K562 (cell line): ENCODE measurements around the gene PHF10. TPM values are rescaled to one million over a fixed set of nuclear protein-coding genes. Genes with fewer than 3 reads are reported as not detected.
A peak's percentile ranks its signal among the peaks of the same experiment; 100 is the strongest.

Experiments used
- CREB1 ChIP-seq, 2 experiments: sonication (generic) in 1 of 2; formaldehyde crosslinking in 1 of 2; IDR thresholded peaks; 2 replicates each; pipeline versions ENCODE4 v1.6.1 to v1.8.0; 2012 to 2022; ENCODE audit warnings: inconsistent platforms in 1 of 2, mild to moderate bottlenecking in 1 of 2, missing genetic modification reagents in 1 of 2, moderate library complexity in 1 of 2
- HMGXB4 ChIP-seq: sonication (generic); formaldehyde crosslinking; IDR thresholded peaks from 2 replicates; pipeline ENCODE4 v1.8.1; 2023; ENCODE audit warnings: mild to moderate bottlenecking, missing genetic modification reagents
- NR0B1 ChIP-seq: fragments of 450-650 bp; IDR thresholded peaks from one replicate; pipeline ENCODE4 v1.6.1; 2018; ENCODE audit warnings: mild to moderate bottlenecking, moderate library complexity; ENCODE audit not compliant: partially characterized antibody
- PKNOX1 ChIP-seq: fragments of 450-650 bp; IDR thresholded peaks from 2 replicates; pipeline ENCODE4 v1.6.1; 2016
- PTTG1 ChIP-seq: fragments of 450-650 bp; IDR thresholded peaks from 2 replicates; pipeline ENCODE4 v1.6.1; 2016; ENCODE audit warnings: low read depth, mild to moderate bottlenecking, missing genetic modification characterization, missing compliant biosample characterization
- RBM22 ChIP-seq: fragments of 200-400 bp; formaldehyde crosslinking; IDR thresholded peaks from 2 replicates; pipeline ENCODE4 v1.6.1; 2018; ENCODE audit warnings: low read length, low read depth; ENCODE audit not compliant: poor library complexity, severe bottlenecking
- TAF9B ChIP-seq: fragments of 450-650 bp; IDR thresholded peaks from 2 replicates; pipeline ENCODE4 v1.6.1; 2018; ENCODE audit warnings: mild to moderate bottlenecking; ENCODE audit not compliant: partially characterized antibody
- TOE1 ChIP-seq, 2 experiments: fragments of 450-650 bp in 1 of 2; sonication (generic) in 1 of 2; formaldehyde crosslinking in 1 of 2; IDR thresholded peaks; 2 replicates each; pipeline versions ENCODE4 v1.7.1 to v1.8.0; 2016 to 2022; ENCODE audit warnings: borderline replicate concordance in 2 of 2, mild to moderate bottlenecking in 2 of 2, antibody characterized with exemption in 1 of 2, inconsistent platforms in 1 of 2, low read depth in 1 of 2, missing genetic modification reagents in 1 of 2, moderate library complexity in 1 of 2
- TRIM28 ChIP-seq: fragments of 450-650 bp; IDR thresholded peaks from 2 replicates; pipeline ENCODE4 v1.6.1; 2017
- ZNF699 ChIP-seq: fragments of 250-450 bp; sonication (Bioruptor Pico); IDR thresholded peaks from 2 replicates; pipeline ENCODE4 v1.8.0; 2021; ENCODE audit warnings: mild to moderate bottlenecking, moderate library complexity; ENCODE audit not compliant: insufficient replicate concordance
- polyA plus RNA-seq, 8 experiments: library from polyadenylated mRNA; depleted of rRNA in 4 of 8; stranded (reverse) in 5 of 8; unstranded in 3 of 8; fragments of >200 nt; fragmentation: Nextera tagmentation in 2 of 8; fragmentation: Illumina TruSeq in 1 of 8; extraction: Ambion mirVana in 2 of 8; extraction: Trizol in 1 of 8; gene quantifications; 2 replicates each; pipeline versions ENCODE4 v1.2.1 to v1.2.3, GENCODE V29; 2011 to 2014; ENCODE audit warnings: inconsistent platforms in 1 of 8, missing spikeins in 1 of 8
- total RNA-seq, 7 experiments: library from RNA; depleted of rRNA in 6 of 7; stranded (reverse); fragments of >200 nt in 6 of 7; fragmentation: Illumina TruSeq in 2 of 7; extraction: Trizol in 2 of 7; gene quantifications; 2 replicates each; pipeline versions ENCODE4 v1.2.1 to v1.2.3, GENCODE V29; 2011 to 2021; ENCODE audit warnings: low replicate concordance in 1 of 7
- TF ChIP-seq, protein P1 (sequence below): fragments of 250-450 bp; sonication (Bioruptor Pico); IDR thresholded peaks from 2 replicates; pipeline ENCODE4 v1.8.0; 2022; ENCODE audit warnings: moderate library complexity, mild to moderate bottlenecking, inconsistent platforms

PHF10 gene
- total and polyA plus RNA-seq, 9 of the 15 experiments (the other 6 are each of a cell fraction or from before 2014, with no cell fraction given), result 23.9 to 88.9 (median 46.0) TPM

DNA sequence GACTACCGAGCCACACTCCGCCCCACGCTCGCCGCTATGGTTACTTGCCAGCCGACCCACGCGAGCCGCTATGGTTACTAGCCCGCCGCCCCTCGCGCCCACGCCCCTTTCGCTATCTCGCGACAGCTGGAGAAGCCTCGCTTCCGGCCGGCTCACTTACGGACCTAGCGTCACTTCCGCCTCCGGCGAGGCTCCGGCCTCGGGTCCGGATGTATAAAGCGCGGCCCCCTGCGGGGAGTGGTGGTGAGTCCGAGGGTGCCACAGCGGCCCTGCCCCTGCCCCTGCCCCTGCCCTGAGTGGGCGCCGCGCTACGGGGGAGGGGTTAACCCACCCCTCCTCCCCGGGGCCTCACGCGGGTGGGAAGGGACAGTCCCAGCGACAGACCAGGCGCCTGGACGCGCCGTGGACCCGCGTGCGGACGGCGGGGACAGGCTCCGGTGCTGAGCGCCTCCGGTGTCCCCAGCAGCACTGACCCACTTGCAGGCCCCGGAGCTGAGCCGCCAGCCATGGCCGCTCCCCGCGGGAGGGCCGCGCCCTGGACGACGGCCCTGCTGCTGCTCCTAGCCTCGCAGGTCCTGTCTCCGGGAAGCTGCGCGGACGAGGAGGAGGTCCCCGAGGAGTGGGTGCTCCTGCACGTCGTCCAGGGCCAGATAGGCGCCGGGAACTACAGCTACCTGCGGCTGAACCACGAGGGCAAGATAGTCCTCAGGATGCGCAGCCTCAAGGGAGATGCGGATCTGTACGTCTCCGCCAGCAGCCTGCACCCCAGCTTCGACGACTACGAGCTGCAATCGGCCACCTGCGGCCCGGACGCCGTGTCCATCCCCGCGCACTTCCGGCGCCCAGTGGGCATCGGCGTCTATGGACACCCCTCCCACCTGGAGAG lies 22.1 kb downstream of the PHF10 start, which contains the start of the genes C6orf120 and WDR27 (continued):
- no peak; the same call in 1 of the 2 replicates for TF ChIP-seq HMGXB4 (CRISPR knock-in tag)
- TF ChIP-seq TOE1 (IDR thresholded peaks at IDR 0.05; ENCODE audit: borderline replicate concordance), result no peak; the same call in 1 of the 2 replicates
- TF ChIP-seq TOE1 (CRISPR knock-in tag; IDR thresholded peaks at IDR 0.05; ENCODE audit: borderline replicate concordance, low read depth), result no peak
- TF ChIP-seq TRIM28, result no peak
- TF ChIP-seq PTTG1 (tag), result no peak
- no peak for TF ChIP-seq NR0B1
- TF ChIP-seq PKNOX1, result peak; percentile 39; the same call in 1 of the 2 replicates
- peak; percentile 90 for TF ChIP-seq RBM22
- no peak for TF ChIP-seq ZNF699 (CRISPR knock-in tag)
- TF ChIP-seq CREB1 (IDR thresholded peaks at IDR 0.05), result peak; percentile 87
- TF ChIP-seq CREB1 (CRISPR knock-in tag; IDR thresholded peaks at IDR 0.05), result peak; percentile 91
- peak; percentile 71 for TF ChIP-seq TAF9B
- TF ChIP-seq, protein P1, sequence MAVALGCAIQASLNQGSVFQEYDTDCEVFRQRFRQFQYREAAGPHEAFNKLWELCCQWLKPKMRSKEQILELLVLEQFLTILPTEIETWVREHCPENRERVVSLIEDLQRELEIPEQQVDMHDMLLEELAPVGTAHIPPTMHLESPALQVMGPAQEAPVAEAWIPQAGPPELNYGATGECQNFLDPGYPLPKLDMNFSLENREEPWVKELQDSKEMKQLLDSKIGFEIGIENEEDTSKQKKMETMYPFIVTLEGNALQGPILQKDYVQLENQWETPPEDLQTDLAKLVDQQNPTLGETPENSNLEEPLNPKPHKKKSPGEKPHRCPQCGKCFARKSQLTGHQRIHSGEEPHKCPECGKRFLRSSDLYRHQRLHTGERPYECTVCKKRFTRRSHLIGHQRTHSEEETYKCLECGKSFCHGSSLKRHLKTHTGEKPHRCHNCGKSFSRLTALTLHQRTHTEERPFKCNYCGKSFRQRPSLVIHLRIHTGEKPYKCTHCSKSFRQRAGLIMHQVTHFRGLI (CRISPR knock-in tag), result no peak
